ENCODE measurements around the gene TNS3. TPM values are rescaled to one million over a fixed set of nuclear protein-coding genes. Genes with fewer than 3 reads are reported as not detected.

Gene TNS3
- total RNA-seq, 4 donors from 2014 or later = 70.9 to 112 (median 98.6) TPM

GRCh38 chr7:47516985-47517600 is 64.8 kb downstream of the TNS3 start:
- DNase-seq (ENCODE audit: low spot score) (no peak), ATAC-seq (ENCODE audit: low FRiP score) (no peak)
- TF ChIP-seq CTCF (IDR thresholded peaks at IDR 0.05) = no peak

DNA sequence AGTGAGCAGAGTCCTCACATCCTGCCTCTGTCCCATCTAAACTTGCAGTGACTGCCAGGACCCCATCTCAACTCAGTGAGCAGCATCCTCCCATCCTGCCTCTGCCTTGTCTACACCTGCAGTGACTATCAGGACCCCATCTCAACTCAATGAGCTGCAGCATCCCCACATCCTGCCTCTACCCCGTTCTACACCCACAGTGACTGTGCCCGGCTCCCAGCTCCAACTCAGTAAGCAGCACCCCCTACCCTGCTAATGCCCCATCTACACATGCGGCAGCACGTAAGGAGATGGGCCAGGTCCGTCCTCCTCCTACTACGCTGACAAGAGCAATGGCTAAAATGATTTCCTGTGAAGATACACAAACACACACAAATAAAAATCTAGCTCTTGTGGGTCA is 65.5 kb downstream of the TNS3 start:
- DNase-seq (ENCODE audit: low spot score) (no peak), ATAC-seq (ENCODE audit: low FRiP score) (no peak)
- TF ChIP-seq CTCF (IDR thresholded peaks at IDR 0.05) = no peak

DNA sequence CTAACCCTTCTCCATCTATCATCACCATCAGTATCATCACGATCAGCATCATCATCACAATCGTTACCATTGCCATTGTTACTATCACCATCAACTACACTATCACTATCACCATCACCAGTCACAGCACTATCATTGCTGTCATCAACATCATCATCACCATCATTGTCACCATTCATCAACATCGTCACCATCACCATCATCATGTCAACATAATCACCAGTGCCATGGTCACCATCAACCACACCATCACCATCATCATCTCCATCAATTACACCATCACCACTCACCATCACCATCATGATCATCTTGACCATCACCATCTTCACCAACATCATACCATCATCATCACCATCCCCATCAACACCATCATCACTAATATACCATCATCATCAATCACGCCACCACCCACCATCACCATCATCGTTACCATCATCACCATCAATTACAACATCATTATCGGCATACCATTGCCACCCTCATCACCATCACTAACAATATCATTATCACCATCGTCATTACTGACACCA is 66.5 kb downstream of the TNS3 start:
- TF ChIP-seq CTCF (IDR thresholded peaks at IDR 0.05) = no peak
- no peak for DNase-seq (ENCODE audit: low spot score)
- no peak for ATAC-seq (ENCODE audit: low FRiP score)

- DNase-seq (ENCODE audit: low spot score) = no peak
- TF ChIP-seq CTCF (IDR thresholded peaks at IDR 0.05) = no peak
- ATAC-seq (ENCODE audit: low FRiP score) = no peak
These were observed 67.1 kb downstream of the TNS3 start for GRCh38 chr7:47514818-47515217.

DNA sequence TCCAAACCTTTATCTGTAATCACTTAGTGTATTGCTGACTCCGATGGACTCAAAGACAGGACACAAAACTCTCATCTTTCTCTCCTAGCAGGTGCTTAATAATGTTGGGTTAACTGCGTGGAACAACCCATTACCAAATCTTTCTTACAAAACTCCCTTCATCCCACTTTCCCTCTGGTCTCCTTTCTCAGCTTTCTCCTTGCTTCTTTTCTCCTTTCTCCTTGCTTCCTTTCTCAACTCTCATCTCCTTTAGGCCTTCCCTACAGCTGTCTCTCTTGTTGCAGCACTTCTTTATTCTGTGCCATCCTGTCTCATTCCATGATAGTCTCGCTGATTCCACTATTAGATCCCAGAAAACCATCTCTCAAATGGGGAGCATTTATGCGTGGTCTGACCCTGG is 67.5 kb downstream of the TNS3 start:
- ATAC-seq (ENCODE audit: low FRiP score) (no peak), DNase-seq (ENCODE audit: low spot score) (no peak)

DNA sequence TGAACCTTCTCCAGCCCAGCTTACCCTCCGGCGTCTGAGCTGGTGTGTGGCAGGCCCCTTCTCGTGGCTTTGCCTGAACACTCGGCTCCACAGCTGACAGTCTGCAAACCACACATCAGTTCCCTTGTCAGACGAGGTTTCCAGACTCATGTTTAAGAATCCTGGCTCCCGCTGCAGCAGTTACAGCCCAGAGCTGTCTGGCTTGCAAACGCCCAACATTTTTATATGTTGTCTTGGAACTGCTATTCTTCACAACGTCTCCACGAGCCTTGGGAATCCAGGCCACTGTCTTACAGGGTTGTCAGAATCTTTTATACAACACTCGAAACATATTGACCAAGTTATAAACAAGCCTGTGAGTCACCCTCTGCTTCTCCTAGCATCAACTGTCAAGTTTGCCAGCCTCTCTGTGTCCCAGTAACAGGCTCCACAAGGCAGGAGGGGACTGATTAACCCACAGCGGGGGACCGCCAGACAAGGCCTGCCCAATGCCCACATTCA is 68.1 kb downstream of the TNS3 start:
- ATAC-seq (ENCODE audit: low FRiP score) (peak; percentile 34), DNase-seq (ENCODE audit: low spot score) (no peak)
- TF ChIP-seq CTCF (IDR thresholded peaks at IDR 0.05) = no peak

More for the DNA sequence above, 67.5 kb downstream of the TNS3 start:
- no peak for TF ChIP-seq CTCF (IDR thresholded peaks at IDR 0.05)

Data from omental fat pad (tissue), 4 donors.